ENCODE data around the gene EIF4EBP2.

- TF ChIP-seq EZH2phosphoT487 (IDR thresholded peaks at IDR 0.05; ENCODE audit: insufficient read depth, low read depth) (no peak), EZH2 (IDR thresholded peaks at IDR 0.05; ENCODE audit: insufficient read depth, poor library complexity, severe bottlenecking) (no peak)
Observed at GRCh38 chr10:70404787-70405036, 767 bp downstream of the EIF4EBP2 start.

All from GM23248 (cell line).